A204.1 (cell line): ENCODE data around the gene MT1X.

Source experiments
- FAIRE-seq: peaks from 2 replicates; lab custom pipeline; 2012; peaks lifted over from hg19 to GRCh38; lab: Jason Lieb, UNC

MT1X gene

GRCh38 chr16:56679818-56680217 is 2.5 kb upstream of the MT1X start:
- FAIRE-seq, result no peak

GRCh38 chr16:56682703-56683397 is 580 bp downstream of the MT1X start:
- FAIRE-seq, result no peak

- FAIRE-seq, result no peak
These were observed 1.3 kb downstream of the MT1X start for GRCh38 chr16:56683424-56684172.

GRCh38 chr16:56684256-56684925 is 2.1 kb downstream of the MT1X start:
- no peak for FAIRE-seq

- no peak for FAIRE-seq
These were observed 2.8 kb downstream of the MT1X start for GRCh38 chr16:56684926-56685590.

GRCh38 chr16:56686758-56687157 is 4.5 kb downstream of the MT1X start:
- no peak for FAIRE-seq

- no peak for FAIRE-seq
These were observed 6.5 kb downstream of the MT1X start for GRCh38 chr16:56688762-56689161.

GRCh38 chr16:56689171-56689570 is 6.9 kb downstream of the MT1X start:
- no peak for FAIRE-seq

GRCh38 chr16:56690420-56691122 is 8.3 kb downstream of the MT1X start:
- no peak for FAIRE-seq

- no peak for FAIRE-seq
These were observed 9.6 kb downstream of the MT1X start for GRCh38 chr16:56691885-56692284.

- FAIRE-seq, result no peak
These were observed 13.0 kb downstream of the MT1X start for GRCh38 chr16:56695246-56695645.

- no peak for FAIRE-seq
These were observed 15.3 kb downstream of the MT1X start for GRCh38 chr16:56697456-56698155.

- no peak for FAIRE-seq
These were observed 17.9 kb downstream of the MT1X start for GRCh38 chr16:56700195-56700594.

GRCh38 chr16:56700631-56701030 is 18.4 kb downstream of the MT1X start:
- no peak for FAIRE-seq

- no peak for FAIRE-seq
These were observed 19.3 kb downstream of the MT1X start for GRCh38 chr16:56701534-56701933.

GRCh38 chr16:56702836-56703235 is 20.6 kb downstream of the MT1X start:
- FAIRE-seq, result no peak

- no peak for FAIRE-seq
These were observed 26.5 kb downstream of the MT1X start for GRCh38 chr16:56708525-56709442.

- no peak for FAIRE-seq
These were observed 27.3 kb downstream of the MT1X start for GRCh38 chr16:56709443-56710040.

GRCh38 chr16:56710181-56710737 is 28.0 kb downstream of the MT1X start:
- FAIRE-seq, result no peak

- no peak for FAIRE-seq
These were observed 29.6 kb downstream of the MT1X start for GRCh38 chr16:56711862-56712261.
